AML-193 (cell line): ENCODE measurements around the gene GPR153.

Experiments used
- DNase-seq, 2 experiments: peaks; one replicate each; lab custom pipeline; 2025; lab: John Stamatoyannopoulos, UW

Gene GPR153

DNA sequence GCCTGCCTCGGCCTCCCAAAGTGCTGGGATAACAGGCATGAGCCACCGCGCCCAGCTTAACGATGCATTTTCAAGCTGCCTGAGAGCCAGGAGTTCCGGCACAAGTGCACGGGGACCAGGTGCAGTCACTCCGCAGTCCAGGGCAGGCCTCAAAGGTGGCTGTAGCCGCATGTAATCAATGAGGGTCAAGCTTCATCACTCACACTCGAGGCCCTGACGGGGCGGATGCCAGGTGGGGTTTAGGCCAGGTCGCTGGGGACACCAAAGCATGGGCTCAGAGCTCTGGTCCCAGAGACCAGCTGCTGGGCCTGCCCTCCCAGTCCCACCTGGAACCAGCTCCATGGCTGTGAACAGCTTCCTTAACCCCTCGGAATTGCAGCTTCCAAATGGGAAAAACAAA lies 26.1 kb upstream of the GPR153 start:
- DNase-seq, result no peak

- no peak for DNase-seq
Measured at GRCh38 chr1:6286266-6286665, 25.4 kb upstream of the GPR153 start.

DNA sequence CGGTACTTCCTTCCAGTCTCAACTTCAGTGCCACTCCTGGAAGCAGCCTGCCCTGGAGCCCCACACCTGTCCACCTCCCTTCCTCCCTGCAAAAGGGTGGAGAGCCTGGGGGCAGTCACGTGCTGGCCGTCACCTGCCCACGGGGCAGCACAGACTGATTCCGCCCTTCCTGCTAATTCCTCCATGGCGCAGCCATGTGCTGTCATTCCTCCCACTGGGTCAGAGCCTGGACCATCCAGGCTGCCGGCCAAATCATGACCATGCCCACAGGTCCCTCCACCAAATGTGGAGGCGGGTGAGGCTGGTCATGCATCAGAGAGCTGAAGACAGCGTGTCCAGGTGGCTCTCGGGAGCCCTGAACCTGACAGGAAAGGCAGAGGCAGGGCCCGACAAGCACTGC lies 24.4 kb upstream of the GPR153 start:
- no peak for DNase-seq

DNA sequence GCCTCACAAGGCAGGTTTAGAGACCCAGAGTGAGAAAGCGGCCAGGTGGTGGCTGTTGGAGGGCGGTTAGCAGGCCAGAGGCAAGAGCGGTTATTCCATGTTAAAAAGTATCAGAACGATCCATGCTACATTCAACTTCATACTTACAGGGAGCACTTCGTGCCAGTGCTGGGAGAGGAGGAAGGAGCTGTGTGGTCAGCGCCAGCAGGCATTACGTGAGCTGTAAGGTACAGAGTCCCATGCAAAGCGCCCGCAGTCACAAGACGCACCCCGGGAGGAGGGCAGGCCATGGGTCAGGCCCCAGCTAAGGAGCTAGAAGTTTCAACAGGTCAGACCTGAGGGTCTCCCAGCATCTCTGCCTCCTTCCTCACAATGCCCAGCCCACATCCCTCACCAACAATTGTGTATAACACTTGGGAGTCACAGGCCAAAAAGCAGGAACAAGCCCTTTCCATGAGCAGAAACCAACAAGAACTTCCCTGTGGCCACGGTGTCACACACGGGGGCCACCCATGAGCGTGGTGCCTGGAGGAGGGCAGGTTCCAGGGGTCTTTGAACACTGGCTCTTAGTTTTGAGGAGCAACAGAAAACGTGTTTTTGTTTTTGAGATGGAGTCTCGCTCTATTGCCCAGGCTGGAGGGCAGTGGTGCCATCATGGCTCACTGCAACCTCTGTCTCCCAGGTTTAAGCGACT lies 21.8 kb upstream of the GPR153 start:
- no peak for DNase-seq

DNA sequence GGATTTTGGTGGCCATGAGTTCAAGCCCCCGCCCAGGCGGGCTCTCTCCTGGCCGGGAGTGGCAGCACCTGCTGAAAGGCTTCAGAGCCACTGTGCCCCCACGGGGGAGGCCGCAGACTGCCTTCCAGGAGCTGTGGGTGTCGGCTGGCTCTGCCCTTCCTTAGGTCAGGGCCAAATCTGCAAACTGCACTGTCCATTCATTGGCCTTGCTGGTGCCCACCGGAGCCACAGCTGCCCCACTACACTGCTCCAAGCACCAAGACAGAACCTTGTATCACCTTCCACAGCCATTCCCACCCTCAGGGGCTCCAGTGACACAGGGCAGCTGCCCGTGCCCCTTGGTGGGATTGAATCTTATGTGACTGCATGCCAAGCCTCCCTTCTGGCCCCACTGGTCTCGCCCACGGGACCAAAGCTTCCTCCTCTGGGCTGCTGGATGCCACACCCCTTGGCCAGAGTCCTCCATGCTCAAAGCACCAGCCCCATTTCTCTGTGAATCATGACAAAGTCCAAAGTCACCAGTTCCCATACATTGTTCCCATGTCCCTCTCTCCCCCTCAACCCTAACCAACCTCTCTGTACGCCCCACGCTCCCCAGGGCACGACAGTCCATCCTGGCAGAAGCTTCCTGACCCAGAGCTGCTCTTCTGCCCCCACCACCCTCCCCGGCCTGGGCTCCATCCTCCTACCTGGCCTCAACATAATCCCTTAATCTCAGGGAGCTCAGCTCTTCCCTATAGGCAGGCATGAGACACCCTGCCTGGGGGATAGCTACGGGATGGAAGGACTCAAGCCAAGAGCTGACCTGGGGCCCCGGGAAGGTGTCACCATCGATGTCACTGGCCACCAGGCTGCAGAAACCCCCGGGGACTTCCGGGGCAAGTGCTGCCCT lies 20.9 kb upstream of the GPR153 start:
- DNase-seq, result no peak

GRCh38 chr1:6280761-6281451 lies 20.0 kb upstream of the GPR153 start:
- DNase-seq, result no peak

DNA sequence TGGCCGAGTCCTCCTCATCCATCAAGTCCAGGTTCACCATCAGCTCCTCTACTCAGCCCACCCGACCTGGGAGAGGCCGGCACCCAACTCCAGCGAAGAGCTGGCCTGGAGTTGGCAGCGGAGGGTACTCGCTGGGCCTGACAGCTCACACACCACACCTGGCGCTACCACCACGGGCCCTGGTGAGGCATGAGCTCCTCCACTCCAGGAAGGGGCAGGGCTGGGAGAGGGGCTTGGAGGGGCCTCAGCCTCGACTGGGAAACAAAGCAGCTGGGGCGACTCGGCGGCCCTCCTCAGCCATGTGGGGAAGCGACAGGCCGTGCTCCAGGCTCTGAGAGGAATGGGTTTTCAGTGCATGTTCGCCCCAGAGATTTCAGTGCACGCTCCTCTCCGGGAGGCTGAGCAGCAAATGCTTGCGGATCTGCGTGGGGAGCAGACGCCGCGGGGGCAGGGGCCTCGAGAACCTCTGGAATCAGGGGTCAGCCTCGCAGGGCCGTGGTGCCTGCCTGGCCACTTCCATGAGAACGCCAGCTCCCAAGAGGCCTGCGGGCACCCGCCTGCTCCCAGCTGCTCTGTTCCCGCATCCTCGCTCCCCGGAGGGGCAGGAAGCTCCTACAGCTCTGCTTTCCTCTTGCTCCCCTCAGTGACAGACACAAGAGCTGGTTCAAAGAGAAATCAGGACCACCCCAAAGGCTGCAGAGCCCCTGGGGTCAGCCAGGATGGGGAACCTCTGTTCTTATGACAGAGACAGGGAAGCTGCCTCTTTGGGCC lies 18.9 kb upstream of the GPR153 start:
- DNase-seq, result no peak

- DNase-seq, result no peak
Measured at GRCh38 chr1:6279066-6279465, 18.2 kb upstream of the GPR153 start.

- DNase-seq, result no peak
Measured at GRCh38 chr1:6278263-6278662, 17.4 kb upstream of the GPR153 start.

GRCh38 chr1:6276811-6277555 lies 16.1 kb upstream of the GPR153 start:
- no peak for DNase-seq

DNA sequence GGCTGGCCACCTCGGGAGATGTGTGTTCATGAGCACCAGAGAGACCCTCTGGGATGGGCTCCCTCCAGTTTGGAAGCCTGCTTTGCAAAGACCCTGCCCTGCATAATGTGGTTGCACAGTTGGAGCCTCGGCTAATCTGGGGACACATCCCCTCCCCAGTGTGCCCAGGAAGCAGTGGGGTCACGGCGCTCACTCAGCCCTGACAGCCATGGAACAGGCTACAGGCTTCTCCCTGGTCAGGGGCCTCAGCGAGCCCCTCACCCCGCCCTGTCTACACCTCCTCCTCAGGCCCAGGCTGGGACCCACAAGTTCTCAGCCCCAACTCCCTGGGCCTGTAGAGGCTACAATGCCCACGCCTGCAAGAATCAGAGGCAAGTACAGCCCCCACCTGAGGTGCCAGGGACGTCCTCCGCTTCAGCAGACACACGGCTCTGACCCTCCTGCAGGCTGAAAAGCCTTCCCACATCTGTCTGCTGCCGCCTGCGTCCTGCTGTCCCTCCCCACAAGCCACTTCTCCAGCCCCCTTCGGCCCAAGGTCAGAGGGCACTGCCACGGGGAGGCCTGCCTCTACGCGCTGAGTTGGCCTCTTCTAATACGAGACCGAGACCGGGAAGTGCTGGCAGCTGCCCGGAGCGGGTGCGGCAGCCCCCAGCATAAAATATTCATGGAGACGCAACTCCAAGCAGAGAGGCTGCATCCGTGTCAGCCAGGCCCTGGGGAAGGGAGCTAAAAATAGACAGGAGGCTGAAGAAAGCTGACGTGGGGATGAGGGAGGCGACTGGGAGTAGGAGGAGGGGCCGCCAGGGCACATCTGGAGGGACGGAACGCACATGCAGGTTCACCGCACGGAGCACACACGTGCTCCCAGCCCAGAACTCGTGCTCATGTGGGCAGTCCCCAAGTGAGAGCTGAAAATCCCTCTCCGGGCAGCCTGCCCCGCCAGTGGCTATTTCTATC lies 15.2 kb upstream of the GPR153 start:
- no peak for DNase-seq

GRCh38 chr1:6274622-6275139 lies 13.8 kb upstream of the GPR153 start:
- DNase-seq, result no peak

- DNase-seq, result no peak
Measured at GRCh38 chr1:6274102-6274501, 13.2 kb upstream of the GPR153 start.

DNA sequence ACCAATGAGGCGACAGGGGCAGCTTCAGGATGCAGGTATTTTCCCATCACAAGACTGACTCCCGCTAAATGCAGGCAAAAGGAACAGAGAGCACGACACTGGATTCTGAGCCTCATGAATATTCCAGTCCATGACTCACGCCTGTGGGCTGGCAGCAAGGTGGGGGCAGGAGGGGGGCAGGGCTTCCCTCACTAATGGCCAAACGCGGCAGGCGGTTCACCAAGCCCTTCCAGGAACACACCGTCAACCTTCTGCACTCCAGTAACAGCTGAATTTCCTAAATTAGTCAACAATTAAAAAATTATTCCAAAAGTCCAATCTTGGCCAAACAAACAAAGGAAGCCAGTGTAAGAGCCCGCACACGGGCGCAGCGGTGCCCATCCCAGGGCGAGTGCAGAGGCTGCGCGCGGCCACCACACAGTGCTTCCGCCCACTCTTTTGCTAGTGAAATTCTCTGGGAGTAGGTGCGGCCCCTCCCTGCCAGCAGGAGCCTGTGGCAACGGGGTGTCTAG lies 12.5 kb upstream of the GPR153 start:
- no peak for DNase-seq

DNA sequence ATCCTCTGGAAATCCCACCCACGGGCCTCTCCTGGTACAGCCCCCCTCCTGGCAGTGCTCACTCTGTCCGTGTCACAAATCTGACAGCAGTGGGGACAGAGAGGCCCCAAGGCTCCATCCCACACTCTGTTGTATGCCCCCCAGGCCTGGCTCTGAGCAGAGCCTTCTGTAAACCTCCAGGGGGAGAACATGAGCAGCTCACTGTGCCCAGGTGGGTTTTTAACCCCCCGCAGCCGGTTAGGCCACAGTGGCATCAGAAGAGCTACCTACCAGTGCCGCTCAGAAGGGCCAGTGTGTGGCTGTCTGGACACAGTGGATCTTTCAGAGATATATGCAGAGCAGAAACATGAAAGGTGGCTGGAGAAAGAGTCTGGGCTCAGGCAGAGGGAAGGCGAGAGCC lies 12.0 kb upstream of the GPR153 start:
- no peak for DNase-seq

DNA sequence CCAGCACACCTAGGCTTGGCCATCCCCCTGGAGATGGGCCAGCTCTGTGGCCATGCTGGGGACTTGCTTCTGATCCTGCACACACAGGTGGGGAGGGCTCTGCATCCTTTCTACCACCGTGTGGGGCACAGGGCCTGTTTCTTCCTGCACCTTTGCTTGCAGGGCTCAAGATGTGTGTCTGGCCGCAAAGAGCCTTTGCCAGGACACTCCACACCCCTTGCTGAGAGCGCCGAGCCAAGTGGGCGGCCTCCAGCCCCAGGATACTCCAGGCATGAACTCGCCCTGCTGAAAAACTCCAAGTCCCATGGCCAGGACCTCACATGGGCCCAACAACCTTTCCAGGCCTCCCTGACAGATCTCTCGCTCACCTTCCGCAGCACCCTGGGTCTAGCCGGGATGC lies 11.6 kb upstream of the GPR153 start:
- no peak for DNase-seq

- DNase-seq, result no peak
Measured at GRCh38 chr1:6271554-6271953, 10.7 kb upstream of the GPR153 start.

GRCh38 chr1:6271006-6271405 lies 10.1 kb upstream of the GPR153 start:
- DNase-seq, result no peak

GRCh38 chr1:6270401-6270800 lies 9.5 kb upstream of the GPR153 start:
- DNase-seq, result no peak
